ENCODE data around the gene ABHD17B.

- no peak for TF ChIP-seq POLR2A (IDR thresholded peaks at IDR 0.05; ENCODE audit: extremely low read depth, insufficient read length)
- TF ChIP-seq, protein P1, sequence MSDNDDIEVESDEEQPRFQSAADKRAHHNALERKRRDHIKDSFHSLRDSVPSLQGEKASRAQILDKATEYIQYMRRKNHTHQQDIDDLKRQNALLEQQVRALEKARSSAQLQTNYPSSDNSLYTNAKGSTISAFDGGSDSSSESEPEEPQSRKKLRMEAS (IDR thresholded peaks at IDR 0.05; ENCODE audit: low read depth, low read length), result no peak
- TF ChIP-seq, protein P2, sequence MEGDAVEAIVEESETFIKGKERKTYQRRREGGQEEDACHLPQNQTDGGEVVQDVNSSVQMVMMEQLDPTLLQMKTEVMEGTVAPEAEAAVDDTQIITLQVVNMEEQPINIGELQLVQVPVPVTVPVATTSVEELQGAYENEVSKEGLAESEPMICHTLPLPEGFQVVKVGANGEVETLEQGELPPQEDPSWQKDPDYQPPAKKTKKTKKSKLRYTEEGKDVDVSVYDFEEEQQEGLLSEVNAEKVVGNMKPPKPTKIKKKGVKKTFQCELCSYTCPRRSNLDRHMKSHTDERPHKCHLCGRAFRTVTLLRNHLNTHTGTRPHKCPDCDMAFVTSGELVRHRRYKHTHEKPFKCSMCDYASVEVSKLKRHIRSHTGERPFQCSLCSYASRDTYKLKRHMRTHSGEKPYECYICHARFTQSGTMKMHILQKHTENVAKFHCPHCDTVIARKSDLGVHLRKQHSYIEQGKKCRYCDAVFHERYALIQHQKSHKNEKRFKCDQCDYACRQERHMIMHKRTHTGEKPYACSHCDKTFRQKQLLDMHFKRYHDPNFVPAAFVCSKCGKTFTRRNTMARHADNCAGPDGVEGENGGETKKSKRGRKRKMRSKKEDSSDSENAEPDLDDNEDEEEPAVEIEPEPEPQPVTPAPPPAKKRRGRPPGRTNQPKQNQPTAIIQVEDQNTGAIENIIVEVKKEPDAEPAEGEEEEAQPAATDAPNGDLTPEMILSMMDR (IDR thresholded peaks at IDR 0.05; ENCODE audit: low read depth, low read length), result no peak
Measured at GRCh38 chr9:71879644-71880174, 31.3 kb downstream of the ABHD17B start.

Data from NB4 (cell line).